ENCODE measurements around the gene RFC2. TPM values are rescaled to one million over a fixed set of nuclear protein-coding genes. Genes with fewer than 3 reads are reported as not detected.

The RFC2 gene
- total RNA-seq, 4 donors from 2014 or later, result 8.2 to 15.2 (median 12.7) TPM

DNA sequence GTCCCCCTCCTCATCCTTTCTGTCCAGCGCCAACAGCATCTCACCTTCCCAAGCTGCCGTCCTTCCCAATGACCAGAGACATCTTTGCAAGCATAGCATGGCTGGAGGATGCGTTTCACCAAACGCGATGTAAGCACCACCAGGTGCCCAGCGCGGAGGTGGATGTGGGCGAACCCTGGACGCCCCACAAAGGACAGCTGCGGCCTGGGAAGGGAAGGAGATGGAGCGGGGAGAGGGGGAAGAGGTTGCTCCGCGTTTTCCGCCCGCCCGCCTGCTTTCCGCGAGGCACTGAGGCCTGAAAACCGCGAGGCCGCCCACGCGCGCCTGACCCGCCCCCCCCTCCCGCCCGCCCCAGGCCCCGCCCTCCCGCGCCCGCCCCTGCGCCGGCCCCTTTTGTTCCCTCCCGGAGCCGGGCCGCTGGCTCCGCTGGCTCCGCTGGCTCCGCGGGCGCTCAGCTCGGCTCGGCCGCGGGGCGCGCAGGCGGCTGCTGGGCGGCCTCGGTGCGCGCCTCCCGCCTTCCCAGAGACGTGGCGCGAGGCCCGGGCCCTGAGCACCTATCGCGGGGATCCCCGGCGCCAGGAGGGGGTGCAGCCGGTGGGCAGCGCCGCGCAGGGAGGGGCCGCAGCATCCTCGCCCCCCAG lies 34.9 kb upstream of the RFC2 start, which contains the start of gene CLIP2:
TSS of gene CLIP2 (plus strand) at position 390 of the 641 bp plus-strand sequence. CDS start 28,140 bp downstream, outside the sequence.
- H3K4me1 ChIP-seq, result peaks cover 8 to 22% of the 10 kb centered on the region in 2 donors
- no peaks in the 10 kb centered on the region for H3K27me3 ChIP-seq
- no peaks in the 10 kb centered on the region for H3K36me3 ChIP-seq
- ATAC-seq (peak; percentile 73 to 82), DNase-seq (peak; percentile 41 to 63)
- peak within 1 kb of the TSS; percentile 34 to 70 (median 62) for H3K27ac ChIP-seq
- TF ChIP-seq, protein P1, sequence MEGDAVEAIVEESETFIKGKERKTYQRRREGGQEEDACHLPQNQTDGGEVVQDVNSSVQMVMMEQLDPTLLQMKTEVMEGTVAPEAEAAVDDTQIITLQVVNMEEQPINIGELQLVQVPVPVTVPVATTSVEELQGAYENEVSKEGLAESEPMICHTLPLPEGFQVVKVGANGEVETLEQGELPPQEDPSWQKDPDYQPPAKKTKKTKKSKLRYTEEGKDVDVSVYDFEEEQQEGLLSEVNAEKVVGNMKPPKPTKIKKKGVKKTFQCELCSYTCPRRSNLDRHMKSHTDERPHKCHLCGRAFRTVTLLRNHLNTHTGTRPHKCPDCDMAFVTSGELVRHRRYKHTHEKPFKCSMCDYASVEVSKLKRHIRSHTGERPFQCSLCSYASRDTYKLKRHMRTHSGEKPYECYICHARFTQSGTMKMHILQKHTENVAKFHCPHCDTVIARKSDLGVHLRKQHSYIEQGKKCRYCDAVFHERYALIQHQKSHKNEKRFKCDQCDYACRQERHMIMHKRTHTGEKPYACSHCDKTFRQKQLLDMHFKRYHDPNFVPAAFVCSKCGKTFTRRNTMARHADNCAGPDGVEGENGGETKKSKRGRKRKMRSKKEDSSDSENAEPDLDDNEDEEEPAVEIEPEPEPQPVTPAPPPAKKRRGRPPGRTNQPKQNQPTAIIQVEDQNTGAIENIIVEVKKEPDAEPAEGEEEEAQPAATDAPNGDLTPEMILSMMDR (IDR thresholded peaks at IDR 0.05 in 4 of 5, conservative IDR thresholded peaks at IDR 0.05 in 1 of 5), result peak in 1 of 5 experiments; percentile 10
- TF ChIP-seq POLR2A (IDR thresholded peaks at IDR 0.05), result peak; percentile 14 to 51
- intact Hi-C loops (cut with DNase I; ENCODE audit: low total_unique reads) (loop anchor here (1.0 to 5.0 kb wide), 3 partner anchors 20 to 83 kb away; partner anchors contain the start of gene RFC2), in situ Hi-C loops (cut with MboI; ENCODE audit: low sequenced_read_pairs in 4 of 4) (no loop called here)
- H3K9me3 ChIP-seq, result no peaks in the 10 kb centered on the region
- H3K4me3 ChIP-seq, result peak within 1 kb of the TSS; percentile 63 to 76 (median 66)

DNA sequence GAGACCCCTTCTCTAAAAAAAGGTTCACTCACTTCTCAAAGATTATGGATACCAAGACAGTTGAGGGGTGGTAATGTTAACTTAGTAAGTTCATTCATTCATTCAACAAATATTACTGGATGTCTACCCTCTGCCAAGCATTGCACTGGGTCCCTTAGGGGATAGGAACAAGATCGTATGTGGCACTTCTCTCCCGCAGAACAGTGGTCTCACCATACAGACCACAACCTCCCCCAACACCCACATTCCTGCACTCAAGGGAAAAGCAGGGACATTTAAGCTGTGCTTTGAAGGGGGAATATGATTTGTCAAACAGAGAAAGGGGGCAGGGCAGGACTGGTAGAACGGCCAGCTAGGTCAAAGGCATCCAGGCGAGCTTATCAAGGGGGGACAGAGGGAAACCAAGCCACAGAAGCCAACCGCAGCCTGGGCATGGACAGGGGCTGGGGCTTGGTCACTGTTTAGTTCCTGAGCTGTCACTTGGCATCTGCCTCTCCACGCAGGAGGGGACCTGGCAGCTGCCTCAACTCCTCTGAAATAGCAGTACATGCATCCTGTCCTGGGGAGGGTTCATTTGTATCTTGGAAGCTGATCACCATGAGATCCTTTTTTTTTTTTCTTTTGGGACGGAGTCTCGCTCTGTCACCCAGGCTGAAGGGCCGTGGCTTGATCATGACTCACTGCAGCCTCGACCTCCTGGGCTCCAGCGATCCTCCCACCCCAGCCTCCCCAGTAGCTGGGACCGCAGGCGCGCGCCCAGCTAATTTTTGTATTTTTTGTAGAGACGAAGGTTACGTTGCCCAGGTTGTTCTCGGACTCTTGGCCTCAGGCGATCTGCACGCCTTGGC lies 34.1 kb upstream of the RFC2 start:
- no peaks in the 10 kb centered on the region for H3K9me3 ChIP-seq
- no peak for ATAC-seq
- intact Hi-C loops (cut with DNase I; ENCODE audit: low total_unique reads), result loop anchor here (5.0 kb wide), 1 partner anchor 84 kb away; no protein-coding TSS in a partner anchor
- no peak for TF ChIP-seq POLR2A (IDR thresholded peaks at IDR 0.05)
- TF ChIP-seq, protein P1 (IDR thresholded peaks at IDR 0.05 in 4 of 5, conservative IDR thresholded peaks at IDR 0.05 in 1 of 5), result no peak
- H3K27ac ChIP-seq, result peak overlapping the region in 2 of 4 donors; percentile 41 to 67
- peaks cover 5 to 19% of the 10 kb centered on the region in 2 donors for H3K4me1 ChIP-seq
- H3K27me3 ChIP-seq, result no peaks in the 10 kb centered on the region
- H3K4me3 ChIP-seq, result peak overlapping the region in 3 of 4 donors; percentile 49 to 66 (median 65)
- DNase-seq, result no peak
- H3K36me3 ChIP-seq, result no peaks in the 10 kb centered on the region
- in situ Hi-C loops (cut with MboI; ENCODE audit: low sequenced_read_pairs in 4 of 4), result no loop called here

DNA sequence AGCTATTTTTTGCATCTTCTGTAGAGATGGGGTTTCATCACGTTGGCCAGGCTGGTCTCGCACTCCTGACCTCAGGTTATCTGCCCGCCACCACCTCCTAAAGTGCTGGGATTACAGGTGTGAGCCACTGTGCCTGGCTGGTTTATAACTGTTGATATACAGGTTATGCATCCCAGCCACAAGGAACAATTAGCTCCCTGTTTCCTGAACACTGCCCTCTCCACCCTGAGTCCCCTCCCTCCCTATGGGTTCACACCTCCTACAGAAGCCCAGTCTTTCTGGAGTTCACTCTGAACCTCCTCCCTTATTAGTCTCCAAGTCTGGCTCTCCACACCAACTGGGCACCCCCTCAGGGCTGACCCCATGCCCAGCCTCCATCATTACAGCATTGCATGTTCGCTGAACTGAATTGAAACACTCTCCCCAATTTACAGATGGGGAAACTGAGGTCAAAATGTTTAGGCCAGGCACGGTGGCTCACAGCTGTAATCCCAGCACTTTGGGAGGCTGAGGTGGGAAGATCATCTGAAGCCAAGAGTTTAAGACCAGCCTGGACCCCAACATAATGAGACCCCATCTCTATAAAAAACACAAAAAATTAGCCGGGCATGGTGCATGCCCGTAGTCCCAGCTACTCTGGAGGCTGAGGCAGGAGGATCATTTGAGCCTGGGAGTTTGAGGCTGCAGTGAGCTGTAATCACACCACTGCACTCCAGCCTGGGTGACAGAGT lies 33.3 kb upstream of the RFC2 start:
- no peak overlapping the region for H3K27ac ChIP-seq
- DNase-seq (no peak), ATAC-seq (no peak)
- in situ Hi-C loops (cut with MboI; ENCODE audit: low sequenced_read_pairs in 4 of 4) (no loop called here), intact Hi-C loops (cut with DNase I; ENCODE audit: low total_unique reads) (loop anchor here (5.0 kb wide), 1 partner anchor 85 kb away; no protein-coding TSS in a partner anchor)
- no peaks in the 10 kb centered on the region for H3K27me3 ChIP-seq
- H3K4me3 ChIP-seq, result no peak overlapping the region
- TF ChIP-seq POLR2A (IDR thresholded peaks at IDR 0.05), result no peak
- TF ChIP-seq, protein P1 (IDR thresholded peaks at IDR 0.05 in 4 of 5, conservative IDR thresholded peaks at IDR 0.05 in 1 of 5), result no peak
- H3K4me1 ChIP-seq, result peaks cover 5 to 19% of the 10 kb centered on the region in 2 donors
- H3K9me3 ChIP-seq, result no peaks in the 10 kb centered on the region
- no peaks in the 10 kb centered on the region for H3K36me3 ChIP-seq

DNA sequence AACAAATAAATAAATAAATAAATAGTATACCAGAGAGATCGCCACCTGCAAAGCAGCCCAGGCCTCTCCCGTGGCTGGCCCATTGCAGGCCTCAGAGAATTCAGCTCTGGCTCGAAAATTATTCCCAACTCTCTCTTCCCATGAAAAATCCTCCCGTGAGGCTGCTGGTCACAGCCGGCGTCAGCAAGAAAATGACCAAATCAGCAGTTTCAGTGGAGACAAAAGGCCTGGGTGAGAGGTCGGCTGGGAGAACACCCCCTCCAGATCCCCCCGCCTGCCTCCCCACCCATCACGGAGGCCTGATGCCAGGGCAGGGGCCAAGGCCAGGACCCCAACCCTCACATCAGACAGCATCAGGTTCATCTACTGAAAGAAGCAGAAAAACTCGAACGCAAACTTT lies 31.9 kb upstream of the RFC2 start:
- in situ Hi-C loops (cut with MboI; ENCODE audit: low sequenced_read_pairs in 4 of 4) (no loop called here), intact Hi-C loops (cut with DNase I; ENCODE audit: low total_unique reads) (loop anchor here (5.0 kb wide), 1 partner anchor 86 kb away; no protein-coding TSS in a partner anchor)

More for the DNA sequence above, 31.9 kb upstream of the RFC2 start:
- no peak overlapping the region for H3K4me3 ChIP-seq
- no peaks in the 10 kb centered on the region for H3K9me3 ChIP-seq
- H3K27me3 ChIP-seq, result no peaks in the 10 kb centered on the region
- no peak for DNase-seq
- H3K27ac ChIP-seq, result peak overlapping the region in 1 of 4 donors; percentile 18
- TF ChIP-seq, protein P1 (IDR thresholded peaks at IDR 0.05 in 4 of 5, conservative IDR thresholded peaks at IDR 0.05 in 1 of 5), result no peak
- no peak for TF ChIP-seq POLR2A (IDR thresholded peaks at IDR 0.05)
- peaks cover 5 to 19% of the 10 kb centered on the region in 2 donors for H3K4me1 ChIP-seq
- no peaks in the 10 kb centered on the region for H3K36me3 ChIP-seq
- ATAC-seq, result no peak
